Activated CD4-positive, alpha-beta T cell treated with anti-CD3 and anti-CD28 coated beads for 36 hours (primary cell): ENCODE measurements around the gene JMJD4. TPM values are rescaled to one million over a fixed set of nuclear protein-coding genes. Genes with fewer than 3 reads are reported as not detected.

ENCODE experiments used
- ATAC-seq: fragments of 200-7000 bp; cut with Tn5 transposase; one replicate; pipeline ENCODE4 v1.10.0; 2021; ENCODE audit warnings: mild to moderate bottlenecking, moderate library complexity
- CTCF ChIA-PET: fragments of 350-600 bp; sonication (Branson Sonifier 250); formaldehyde crosslinking; loops from one replicate; lab custom pipeline; 2021; ENCODE audit warnings: antibody characterized with exemption; lab: Charles Lee
- POLR2A ChIA-PET: fragments of 350-600 bp; sonication (Branson Sonifier 250); formaldehyde crosslinking; loops from one replicate; lab custom pipeline; 2021; ENCODE audit warnings: antibody characterized with exemption, inconsistent platforms; lab: Charles Lee
- DNase-seq: peaks from one replicate; pipeline ENCODE4 v3.0.0-alpha.2; 2020
- H3K27ac Mint-ChIP-seq: one replicate; pipeline ENCODE4 v1.8.0; 2021; ENCODE audit warnings: mixed read lengths
- H3K27me3 Mint-ChIP-seq: one replicate; pipeline ENCODE4 v1.8.0; 2021; ENCODE audit warnings: mixed read lengths
- H3K36me3 Mint-ChIP-seq: one replicate; pipeline ENCODE4 v1.8.0; 2021; ENCODE audit warnings: low read depth, mixed read lengths
- H3K4me1 Mint-ChIP-seq: one replicate; pipeline ENCODE4 v1.8.0; 2021; ENCODE audit warnings: mixed read lengths
- H3K4me3 Mint-ChIP-seq: one replicate; pipeline ENCODE4 v1.8.0; 2021; ENCODE audit warnings: mild to moderate bottlenecking, moderate library complexity, mixed read lengths
- H3K9me3 Mint-ChIP-seq: one replicate; pipeline ENCODE4 v1.8.0; 2021; ENCODE audit warnings: low read depth, mixed read lengths
- intact Hi-C, 2 experiments: fragments of 100-400 bp; cut with DNase I in 1 of 2; cut with micrococcal nuclease in 1 of 2; formaldehyde crosslinking; loops; one replicate each; pipeline versions ENCODE4 v1.14.2 to v1.15.1; 2022 to 2024; cut with DNase I, micrococcal nuclease
- total RNA-seq, 2 experiments: library from RNA; stranded (reverse); gene quantifications; one replicate each; pipeline ENCODE4 v1.2.3, GENCODE V29; 2021

JMJD4 gene
- total RNA-seq, 2 experiments from 2014 or later, result 14.4 to 18.1 TPM

- ChIA-PET POLR2A (no interaction called here), CTCF (no interaction called here)
- Mint-ChIP-seq H3K4me3 (no peak overlapping the region), H3K27me3 (no peaks in the 10 kb centered on the region), H3K9me3 (no peaks in the 10 kb centered on the region), H3K27ac (no peak overlapping the region), H3K36me3 (no peaks in the 10 kb centered on the region), H3K4me1 (peaks cover 21% of the 10 kb centered on the region)
- intact Hi-C loops, result no loop called here
- ATAC-seq (no peak), DNase-seq (no peak)
Observed at GRCh38 chr1:227775841-227776240, 40.7 kb upstream of the JMJD4 start.

GRCh38 chr1:227774821-227775661 is 39.9 kb upstream of the JMJD4 start:
- no peak overlapping the region for H3K4me3 Mint-ChIP-seq
- H3K27me3 Mint-ChIP-seq, result no peaks in the 10 kb centered on the region
- no peak overlapping the region for H3K27ac Mint-ChIP-seq
- intact Hi-C loops, result no loop called here
- ChIA-PET CTCF (interaction anchor here (1.2 to 1.5 kb wide), 3 partner anchors 10 to 177 kb away, joined by 4 to 6 read pairs (median 4); no protein-coding TSS in a partner anchor), POLR2A (no interaction called here)
- H3K36me3 Mint-ChIP-seq, result no peaks in the 10 kb centered on the region
- DNase-seq, result no peak
- H3K9me3 Mint-ChIP-seq, result no peaks in the 10 kb centered on the region
- peaks cover 21% of the 10 kb centered on the region for H3K4me1 Mint-ChIP-seq
- no peak for ATAC-seq

- ATAC-seq (peak; percentile 80), DNase-seq (no peak)
- no peaks in the 10 kb centered on the region for H3K36me3 Mint-ChIP-seq
- ChIA-PET CTCF (interaction anchor here (1.2 to 2.2 kb wide), 6 partner anchors 9 to 178 kb away, joined by 3 to 6 read pairs (median 4); no protein-coding TSS in a partner anchor), POLR2A (no interaction called here)
- no peaks in the 10 kb centered on the region for H3K9me3 Mint-ChIP-seq
- no peak overlapping the region for H3K4me3 Mint-ChIP-seq
- H3K4me1 Mint-ChIP-seq, result peaks cover 21% of the 10 kb centered on the region
- H3K27me3 Mint-ChIP-seq, result no peaks in the 10 kb centered on the region
- intact Hi-C loops, result no loop called here
- H3K27ac Mint-ChIP-seq, result peak overlapping the region; percentile 61
Observed at GRCh38 chr1:227774051-227774731, 39.1 kb upstream of the JMJD4 start.

- ATAC-seq (no peak), DNase-seq (no peak)
- Mint-ChIP-seq H3K27ac (no peak overlapping the region), H3K4me3 (no peak overlapping the region), H3K9me3 (no peaks in the 10 kb centered on the region), H3K27me3 (no peaks in the 10 kb centered on the region), H3K4me1 (peaks cover 21% of the 10 kb centered on the region), H3K36me3 (peaks cover 2% of the 10 kb centered on the region)
- intact Hi-C loops, result no loop called here
- POLR2A ChIA-PET, result no interaction called here
- CTCF ChIA-PET, result interaction anchor here (0.6 to 2.2 kb wide), 6 partner anchors 8 to 931 kb away, joined by 3 to 6 read pairs (median 4); no protein-coding TSS in a partner anchor
Observed at GRCh38 chr1:227773558-227773957, 38.5 kb upstream of the JMJD4 start.

GRCh38 chr1:227771771-227772170 is 36.7 kb upstream of the JMJD4 start:
- Mint-ChIP-seq H3K4me3 (no peak overlapping the region), H3K36me3 (peaks cover 8% of the 10 kb centered on the region), H3K9me3 (no peaks in the 10 kb centered on the region), H3K27me3 (no peaks in the 10 kb centered on the region), H3K27ac (no peak overlapping the region), H3K4me1 (peaks cover 28% of the 10 kb centered on the region)
- no peak for ATAC-seq
- ChIA-PET CTCF (no interaction called here), POLR2A (no interaction called here)
- intact Hi-C loops, result no loop called here
- DNase-seq, result no peak

- intact Hi-C loops, result no loop called here
- ChIA-PET POLR2A (no interaction called here), CTCF (no interaction called here)
- H3K36me3 Mint-ChIP-seq, result peaks cover 8% of the 10 kb centered on the region
- DNase-seq, result no peak
- no peaks in the 10 kb centered on the region for H3K27me3 Mint-ChIP-seq
- peaks cover 32% of the 10 kb centered on the region for H3K4me1 Mint-ChIP-seq
- no peaks in the 10 kb centered on the region for H3K9me3 Mint-ChIP-seq
- no peak overlapping the region for H3K4me3 Mint-ChIP-seq
- ATAC-seq, result no peak
- H3K27ac Mint-ChIP-seq, result no peak overlapping the region
Observed at GRCh38 chr1:227771326-227771725, 36.2 kb upstream of the JMJD4 start.

- intact Hi-C loops, result no loop called here
- H3K9me3 Mint-ChIP-seq, result no peaks in the 10 kb centered on the region
- no peaks in the 10 kb centered on the region for H3K27me3 Mint-ChIP-seq
- DNase-seq, result no peak
- no peak overlapping the region for H3K4me3 Mint-ChIP-seq
- no peak overlapping the region for H3K27ac Mint-ChIP-seq
- peaks cover 37% of the 10 kb centered on the region for H3K4me1 Mint-ChIP-seq
- POLR2A ChIA-PET, result no interaction called here
- CTCF ChIA-PET, result no interaction called here
- ATAC-seq, result no peak
- peaks cover 8% of the 10 kb centered on the region for H3K36me3 Mint-ChIP-seq
Observed at GRCh38 chr1:227770812-227771211, 35.7 kb upstream of the JMJD4 start.

- no peaks in the 10 kb centered on the region for H3K27me3 Mint-ChIP-seq
- DNase-seq (no peak), ATAC-seq (no peak)
- peaks cover 8% of the 10 kb centered on the region for H3K36me3 Mint-ChIP-seq
- no peak overlapping the region for H3K27ac Mint-ChIP-seq
- intact Hi-C loops, result loop anchor here in 1 of 2 experiments (10.0 kb wide), 1 partner anchor 335 kb away; the partner anchor contains the start of genes C1orf35 and MRPL55
- H3K9me3 Mint-ChIP-seq, result no peaks in the 10 kb centered on the region
- peaks cover 45% of the 10 kb centered on the region for H3K4me1 Mint-ChIP-seq
- no peak overlapping the region for H3K4me3 Mint-ChIP-seq
- ChIA-PET CTCF (no interaction called here), POLR2A (no interaction called here)
Observed at GRCh38 chr1:227769936-227770494, 34.9 kb upstream of the JMJD4 start.

GRCh38 chr1:227769047-227769935 is 34.2 kb upstream of the JMJD4 start:
- ATAC-seq (no peak), DNase-seq (no peak)
- Mint-ChIP-seq H3K27me3 (no peaks in the 10 kb centered on the region), H3K4me3 (no peak overlapping the region), H3K27ac (no peak overlapping the region), H3K4me1 (peaks cover 48% of the 10 kb centered on the region), H3K36me3 (peaks cover 9% of the 10 kb centered on the region), H3K9me3 (no peaks in the 10 kb centered on the region)
- intact Hi-C loops, result loop anchor here in 1 of 2 experiments (10.0 kb wide), 1 partner anchor 336 kb away; the partner anchor contains the start of genes C1orf35 and MRPL55
- POLR2A ChIA-PET, result no interaction called here
- CTCF ChIA-PET, result no interaction called here

GRCh38 chr1:227768640-227769039 is 33.5 kb upstream of the JMJD4 start:
- Mint-ChIP-seq H3K36me3 (peaks cover 14% of the 10 kb centered on the region), H3K27ac (no peak overlapping the region), H3K27me3 (no peaks in the 10 kb centered on the region), H3K9me3 (no peaks in the 10 kb centered on the region), H3K4me1 (peaks cover 48% of the 10 kb centered on the region), H3K4me3 (no peak overlapping the region)
- POLR2A ChIA-PET, result no interaction called here
- intact Hi-C loops, result loop anchor here in 1 of 2 experiments (10.0 kb wide), 1 partner anchor 336 kb away; the partner anchor contains the start of genes C1orf35 and MRPL55
- ATAC-seq, result no peak
- DNase-seq, result no peak
- CTCF ChIA-PET, result no interaction called here

- H3K4me3 Mint-ChIP-seq, result no peak overlapping the region
- ChIA-PET CTCF (no interaction called here), POLR2A (no interaction called here)
- no peak for DNase-seq
- intact Hi-C loops, result loop anchor here in 1 of 2 experiments (10.0 kb wide), 1 partner anchor 337 kb away; the partner anchor contains the start of genes C1orf35 and MRPL55
- peaks cover 47% of the 10 kb centered on the region for H3K4me1 Mint-ChIP-seq
- no peaks in the 10 kb centered on the region for H3K9me3 Mint-ChIP-seq
- no peaks in the 10 kb centered on the region for H3K27me3 Mint-ChIP-seq
- no peak overlapping the region for H3K27ac Mint-ChIP-seq
- H3K36me3 Mint-ChIP-seq, result peaks cover 14% of the 10 kb centered on the region
- ATAC-seq, result no peak
Observed at GRCh38 chr1:227768125-227768439, 33.0 kb upstream of the JMJD4 start.
